Hindlimb muscle (tissue), 1 donor: ENCODE data around the gene GET4. TPM values are rescaled to one million over a fixed set of nuclear protein-coding genes. Genes with fewer than 3 reads are reported as not detected.

Source experiments
- polyA plus RNA-seq: library from polyadenylated mRNA; unstranded; fragments of 120-200 nt; gene quantifications from one replicate; pipeline ENCODE4 v1.2.1, GENCODE V29; 2013; ENCODE audit not compliant: insufficient read length

Gene GET4
- polyA plus RNA-seq, 1 donor: 50.6 TPM

Other genes starting within 250 kb of the GET4 start
- 31.6 TPM for gene DNAAF5, start 149.9 kb upstream of the GET4 start, polyA plus RNA-seq
- gene PRKAR1B, start 149.3 kb upstream of the GET4 start, polyA plus RNA-seq: 35.7 TPM
- gene SUN1, start 44.1 kb upstream of the GET4 start, polyA plus RNA-seq: 227 TPM
- 2.1 TPM for gene ADAP1, start 78.1 kb downstream of the GET4 start, polyA plus RNA-seq
- gene COX19, start 99.0 kb downstream of the GET4 start, polyA plus RNA-seq: 13.1 TPM
- 1.7 TPM for gene CYP2W1, start 106.6 kb downstream of the GET4 start, polyA plus RNA-seq
- 6.2 TPM for gene GPR146, start 168.0 kb downstream of the GET4 start, polyA plus RNA-seq
- gene GPER1, start 211.6 kb downstream of the GET4 start, polyA plus RNA-seq: 14.2 TPM